Testis (tissue), 3 donors: ENCODE data around the gene INPP4A. TPM values are rescaled to one million over a fixed set of nuclear protein-coding genes. Genes with fewer than 3 reads are reported as not detected.

Experiments used
- DNase-seq: peaks from one replicate; pipeline ENCODE4 v3.0.0-alpha.2; 2019
- H3K27ac ChIP-seq, 2 donors: fragments of 200-600 bp; sonication (generic); one replicate each; pipeline ENCODE4 v1.5.1; 2019
- H3K27me3 ChIP-seq: fragments of 200-600 bp; sonication (generic); one replicate; pipeline ENCODE4 v1.5.1; 2019
- H3K36me3 ChIP-seq: fragments of 200-600 bp; sonication (generic); one replicate; pipeline ENCODE4 v1.5.1; 2017; ENCODE audit warnings: low read depth; ENCODE audit errors: missing control alignments
- H3K4me1 ChIP-seq: fragments of 200-600 bp; sonication (generic); one replicate; pipeline ENCODE4 v1.5.1; 2019
- H3K4me3 ChIP-seq, 2 donors: fragments of 200-600 bp; sonication (generic); one replicate each; pipeline ENCODE4 v1.5.1; 2017 to 2019
- H3K9me3 ChIP-seq: fragments of 200-600 bp; sonication (generic); one replicate; pipeline ENCODE4 v1.5.1; 2017
- CTCF ChIP-seq, 3 experiments: fragments of 450-650 bp in 2 of 3; fragments of 200-600 bp in 1 of 3; sonication (generic) in 1 of 3; IDR thresholded peaks; one replicate each; pipeline ENCODE4 v1.5.1; 2016 to 2019; ENCODE audit warnings: antibody characterized with exemption in 3 of 3, mild to moderate bottlenecking in 2 of 3, moderate library complexity in 1 of 3
- POLR2A ChIP-seq: fragments of 450-650 bp; IDR thresholded peaks from one replicate; pipeline ENCODE4 v1.6.1; 2017; ENCODE audit warnings: antibody characterized with exemption, mild to moderate bottlenecking, moderate library complexity
- WGBS, 2 donors: methylation state at CpG; one replicate each; pipeline ENCODE4 v1.1.5; 2018; 5-methylcytosine and 5-hydroxymethylcytosine counted together
- intact Hi-C: fragments of 100-400 bp; cut with DNase I; formaldehyde crosslinking; loops from one replicate; pipeline ENCODE4 v1.15.1; 2023; ENCODE audit warnings: low total_unique reads
- polyA plus RNA-seq: library from polyadenylated mRNA; stranded (reverse); fragments of 350-450 nt; fragmentation: Illumina TruSeq; extraction: RNeasy Lipid Tissue Mini Kit (QIAGEN cat#74804); gene quantifications from one replicate; pipeline ENCODE4 v1.2.3, GENCODE V29; 2014; ENCODE audit warnings: low read depth, low replicate concordance; ENCODE audit not compliant: insufficient read depth
- total RNA-seq, 2 donors: library from RNA; depleted of rRNA; stranded (reverse); fragments of >200 nt; gene quantifications; one replicate each; pipeline ENCODE4 v1.2.3, GENCODE V29; 2016

INPP4A gene
- total and polyA plus RNA-seq, 3 donors from 2014 or later, result 13.3 to 42.9 (median 35.6) TPM

GRCh38 chr2:98607741-98608115 lies 163.1 kb downstream of the INPP4A start:
- WGBS, 2 donors, result 0% methylated on average over 7 of the region's 7 CpGs
- peaks cover 27% of the 10 kb centered on the region for H3K4me1 ChIP-seq
- no peak for DNase-seq
- TF ChIP-seq POLR2A, result no peak
- TF ChIP-seq CTCF (IDR thresholded peaks at IDR 0.05), result no peak
- intact Hi-C loops, result no loop called here
- H3K9me3 ChIP-seq, result no peaks in the 10 kb centered on the region
- H3K27me3 ChIP-seq, result no peaks in the 10 kb centered on the region
- H3K36me3 ChIP-seq, result no peaks in the 10 kb centered on the region
- peak overlapping the region; percentile 95 to 96 for H3K4me3 ChIP-seq
- H3K27ac ChIP-seq, result peak overlapping the region; percentile 78 to 96

DNA sequence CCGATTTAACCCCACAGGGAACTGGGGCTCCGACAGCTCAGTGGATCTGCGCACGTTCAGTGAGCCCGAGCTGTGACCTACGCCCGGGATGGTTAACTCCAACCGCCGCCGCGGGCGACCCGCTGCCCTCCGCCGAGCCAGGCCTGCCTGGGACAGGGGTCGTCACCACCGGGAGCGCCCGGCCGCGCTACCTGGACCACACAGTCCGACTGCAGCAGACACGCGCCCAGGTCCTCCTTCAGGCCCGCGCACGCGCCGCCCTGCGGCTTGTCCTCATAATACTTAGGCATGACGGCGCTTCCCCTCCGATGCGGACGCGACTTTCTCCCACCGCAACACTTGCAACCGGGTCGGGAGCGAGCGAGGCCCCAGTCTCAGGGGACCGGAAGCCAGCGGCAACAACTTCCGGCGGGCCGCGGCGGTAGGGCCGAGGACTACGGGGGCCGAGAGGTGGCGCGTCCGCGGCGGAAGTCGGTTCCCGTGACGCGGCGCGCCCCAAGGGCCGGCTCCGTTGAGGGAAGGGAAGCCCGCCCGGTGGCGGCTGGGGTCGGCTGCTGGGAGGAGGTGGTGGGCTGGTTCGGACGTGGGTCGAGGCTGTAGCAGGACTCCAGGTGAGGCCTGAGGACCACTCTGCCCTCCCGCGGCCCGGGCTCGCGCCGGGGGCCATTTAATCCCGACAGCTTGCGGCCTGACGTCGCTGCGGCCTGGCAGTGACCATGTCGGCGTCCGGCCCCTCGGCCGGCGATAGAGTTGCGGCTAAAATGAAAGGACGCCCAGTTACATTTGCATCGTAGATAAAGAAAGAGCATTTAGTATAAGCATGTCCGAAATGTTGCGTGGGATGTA lies 163.7 kb downstream of the INPP4A start, which contains the start of the genes COA5 and UNC50:
Gene COA5, minus strand, starts transcription at position 397 of the 846 bp plus-strand sequence. Its CDS starts 107 bp downstream, at position 290.
Gene UNC50, plus strand, starts transcription at position 474 of the 846 bp plus-strand sequence. CDS start 1,171 bp downstream, outside the sequence.
- 0% methylated on average over 28 to 90 of the region's 93 CpGs for WGBS, 2 donors
- Histone ChIP-seq H3K36me3 (no peaks in the 10 kb centered on the region), H3K9me3 (no peaks in the 10 kb centered on the region), H3K4me3 (peak within 1 kb of the TSS; percentile 95 to 96), H3K27me3 (no peaks in the 10 kb centered on the region), H3K27ac (peak within 1 kb of the TSS; percentile 78 to 96), H3K4me1 (peaks cover 27% of the 10 kb centered on the region)
- DNase-seq, result peak; percentile 88
- TF ChIP-seq POLR2A, result no peak
- TF ChIP-seq CTCF (IDR thresholded peaks at IDR 0.05), result no peak
- intact Hi-C loops, result no loop called here

- peak overlapping the region; percentile 95 to 96 for H3K4me3 ChIP-seq
- intact Hi-C loops, result no loop called here
- peaks cover 27% of the 10 kb centered on the region for H3K4me1 ChIP-seq
- H3K27ac ChIP-seq, result peak overlapping the region; percentile 78 to 96
- peak; percentile 32 for DNase-seq
- H3K36me3 ChIP-seq, result no peaks in the 10 kb centered on the region
- H3K27me3 ChIP-seq, result no peaks in the 10 kb centered on the region
- H3K9me3 ChIP-seq, result no peaks in the 10 kb centered on the region
- 1 to 3% methylated on average over 28 to 29 of the region's 29 CpGs for WGBS, 2 donors
- TF ChIP-seq POLR2A (no peak), CTCF (IDR thresholded peaks at IDR 0.05) (no peak)
Observed at GRCh38 chr2:98608962-98609604, 164.4 kb downstream of the INPP4A start.

- H3K27ac ChIP-seq, result no peak overlapping the region
- 90 to 94% methylated on average over 9 of the region's 9 CpGs for WGBS, 2 donors
- H3K9me3 ChIP-seq, result no peaks in the 10 kb centered on the region
- DNase-seq, result no peak
- no peak for TF ChIP-seq CTCF (IDR thresholded peaks at IDR 0.05)
- TF ChIP-seq POLR2A, result no peak
- intact Hi-C loops, result no loop called here
- H3K27me3 ChIP-seq, result no peaks in the 10 kb centered on the region
- no peaks in the 10 kb centered on the region for H3K36me3 ChIP-seq
- no peak overlapping the region for H3K4me3 ChIP-seq
- peaks cover 13% of the 10 kb centered on the region for H3K4me1 ChIP-seq
Observed at GRCh38 chr2:98614024-98614739, 169.5 kb downstream of the INPP4A start.
